ENCODE data around the gene PCDHGA3. TPM values are rescaled to one million over a fixed set of nuclear protein-coding genes. Genes with fewer than 3 reads are reported as not detected.
"Not testable (repeated sequence)": the region's sequence is repeated elsewhere in the genome, so short reads cannot be mapped to it uniquely, and the experiment has no call there.

Gene PCDHGA3
- total RNA-seq, 3 donors from 2014 or later = 0.24 to 2.2 (median 0.43) TPM

DNA sequence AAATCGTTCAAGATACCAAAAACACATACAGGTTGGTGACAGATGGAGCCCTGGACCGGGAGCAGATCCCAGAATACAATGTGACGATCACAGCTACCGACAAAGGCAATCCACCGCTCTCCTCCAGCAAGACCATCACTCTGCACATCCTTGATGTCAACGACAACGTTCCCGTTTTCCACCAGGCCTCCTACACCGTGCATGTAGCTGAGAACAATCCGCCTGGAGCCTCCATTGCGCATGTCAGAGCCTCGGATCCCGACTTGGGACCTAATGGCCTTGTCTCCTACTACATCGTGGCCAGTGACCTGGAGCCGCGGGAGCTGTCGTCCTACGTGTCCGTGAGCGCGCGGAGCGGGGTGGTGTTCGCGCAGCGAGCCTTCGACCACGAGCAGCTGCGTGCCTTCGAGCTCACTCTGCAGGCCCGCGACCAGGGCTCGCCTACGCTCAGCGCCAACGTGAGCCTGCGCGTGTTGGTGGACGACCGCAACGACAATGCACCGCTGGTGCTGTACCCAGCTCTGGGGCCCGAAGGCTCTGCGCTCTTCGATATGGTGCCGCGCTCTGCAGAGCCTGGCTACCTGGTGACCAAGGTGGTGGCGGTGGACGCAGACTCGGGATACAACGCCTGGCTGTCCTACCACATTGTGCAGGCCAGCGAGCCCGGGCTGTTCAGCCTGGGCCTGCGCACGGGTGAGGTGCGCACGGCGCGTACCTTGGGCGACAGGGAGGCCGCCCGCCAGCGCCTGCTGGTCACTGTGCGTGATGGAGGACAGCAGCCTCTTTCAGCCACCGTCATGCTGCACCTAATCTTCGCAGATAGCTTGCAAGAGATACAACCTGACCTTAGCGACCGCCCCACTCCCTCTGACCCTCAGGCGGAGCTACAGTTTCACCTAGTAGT lies 28.2 kb downstream of the PCDHGA3 start:
- Histone ChIP-seq H3K4me1 (ENCODE audit: low read depth) (no peaks in the 10 kb centered on the region), H3K4me3 (no peak overlapping the region), H3K36me3 (ENCODE audit: low read depth) (no peaks in the 10 kb centered on the region), H3K9me3 (peaks cover 83% of the 10 kb centered on the region)
- ATAC-seq (no peak), DNase-seq (no peak)
- intact Hi-C loops (cut with DNase I, micrococcal nuclease) = no loop called here
- TF ChIP-seq, protein P1, sequence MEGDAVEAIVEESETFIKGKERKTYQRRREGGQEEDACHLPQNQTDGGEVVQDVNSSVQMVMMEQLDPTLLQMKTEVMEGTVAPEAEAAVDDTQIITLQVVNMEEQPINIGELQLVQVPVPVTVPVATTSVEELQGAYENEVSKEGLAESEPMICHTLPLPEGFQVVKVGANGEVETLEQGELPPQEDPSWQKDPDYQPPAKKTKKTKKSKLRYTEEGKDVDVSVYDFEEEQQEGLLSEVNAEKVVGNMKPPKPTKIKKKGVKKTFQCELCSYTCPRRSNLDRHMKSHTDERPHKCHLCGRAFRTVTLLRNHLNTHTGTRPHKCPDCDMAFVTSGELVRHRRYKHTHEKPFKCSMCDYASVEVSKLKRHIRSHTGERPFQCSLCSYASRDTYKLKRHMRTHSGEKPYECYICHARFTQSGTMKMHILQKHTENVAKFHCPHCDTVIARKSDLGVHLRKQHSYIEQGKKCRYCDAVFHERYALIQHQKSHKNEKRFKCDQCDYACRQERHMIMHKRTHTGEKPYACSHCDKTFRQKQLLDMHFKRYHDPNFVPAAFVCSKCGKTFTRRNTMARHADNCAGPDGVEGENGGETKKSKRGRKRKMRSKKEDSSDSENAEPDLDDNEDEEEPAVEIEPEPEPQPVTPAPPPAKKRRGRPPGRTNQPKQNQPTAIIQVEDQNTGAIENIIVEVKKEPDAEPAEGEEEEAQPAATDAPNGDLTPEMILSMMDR (IDR thresholded peaks at IDR 0.05) = no peak

DNA sequence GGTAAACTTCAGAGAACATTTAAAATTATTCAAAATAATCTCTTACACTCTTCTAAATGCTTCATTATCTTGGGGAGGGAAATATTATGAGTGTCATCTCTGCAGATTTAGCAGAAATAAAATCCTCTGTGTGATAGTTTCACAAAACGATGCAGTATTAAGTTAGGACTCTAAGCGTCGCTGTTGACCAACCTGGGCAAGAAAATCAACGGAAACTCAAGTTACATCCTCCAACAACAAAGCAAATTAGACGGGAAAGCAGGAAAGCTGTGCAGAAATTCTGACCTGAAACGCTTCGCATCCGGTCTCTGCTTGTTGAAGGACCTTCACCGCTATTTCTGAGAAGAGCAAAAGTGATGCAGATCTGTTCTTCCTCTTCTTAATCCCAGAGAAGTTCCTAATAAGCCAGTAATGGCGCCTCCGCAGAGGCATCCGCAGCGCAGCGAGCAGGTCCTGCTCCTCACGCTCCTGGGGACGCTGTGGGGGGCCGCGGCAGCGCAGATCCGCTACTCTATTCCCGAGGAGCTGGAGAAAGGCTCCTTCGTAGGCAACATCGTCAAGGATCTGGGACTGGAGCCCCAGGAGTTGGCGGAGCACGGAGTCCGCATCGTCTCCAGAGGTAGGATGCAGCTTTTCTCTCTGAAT lies 30.2 kb downstream of the PCDHGA3 start, which contains the start of gene PCDHGA6:
Gene PCDHGA6 (plus strand): TSS at position 219 of the 645 bp plus-strand sequence. CDS start 193 bp downstream, at position 412.
- H3K4me1 ChIP-seq (ENCODE audit: low read depth) = no peaks in the 10 kb centered on the region
- no peaks in the 10 kb centered on the region for H3K36me3 ChIP-seq (ENCODE audit: low read depth)
- ATAC-seq (no peak), DNase-seq (no peak)
- peaks cover 88% of the 10 kb centered on the region for H3K9me3 ChIP-seq
- intact Hi-C loops (cut with DNase I, micrococcal nuclease) = no loop called here
- TF ChIP-seq, protein P1 (IDR thresholded peaks at IDR 0.05) = no peak
- no peak within 1 kb of the TSS for H3K4me3 ChIP-seq

DNA sequence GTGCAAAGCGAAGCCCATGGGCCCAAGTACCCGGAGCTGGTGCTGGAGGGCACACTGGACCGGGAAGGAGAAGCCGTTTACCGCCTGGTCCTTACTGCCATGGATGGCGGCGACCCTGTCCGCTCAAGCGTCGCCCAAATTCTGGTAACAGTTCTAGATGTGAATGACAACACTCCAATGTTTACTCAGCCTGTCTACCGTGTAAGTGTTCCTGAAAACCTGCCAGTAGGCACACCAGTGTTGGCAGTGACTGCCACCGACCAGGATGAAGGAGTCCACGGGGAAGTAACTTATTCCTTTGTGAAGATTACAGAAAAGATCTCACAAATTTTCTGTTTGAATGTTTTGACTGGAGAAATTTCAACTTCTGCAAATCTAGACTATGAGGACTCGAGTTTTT lies 31.0 kb downstream of the PCDHGA3 start:
- no peaks in the 10 kb centered on the region for H3K4me1 ChIP-seq (ENCODE audit: low read depth)
- TF ChIP-seq, protein P1 (IDR thresholded peaks at IDR 0.05) = no peak
- H3K9me3 ChIP-seq = peaks cover 83% of the 10 kb centered on the region
- intact Hi-C loops (cut with DNase I, micrococcal nuclease) = no loop called here
- H3K4me3 ChIP-seq = no peak overlapping the region
- no peaks in the 10 kb centered on the region for H3K36me3 ChIP-seq (ENCODE audit: low read depth)
- no peak for DNase-seq
- no peak for ATAC-seq

DNA sequence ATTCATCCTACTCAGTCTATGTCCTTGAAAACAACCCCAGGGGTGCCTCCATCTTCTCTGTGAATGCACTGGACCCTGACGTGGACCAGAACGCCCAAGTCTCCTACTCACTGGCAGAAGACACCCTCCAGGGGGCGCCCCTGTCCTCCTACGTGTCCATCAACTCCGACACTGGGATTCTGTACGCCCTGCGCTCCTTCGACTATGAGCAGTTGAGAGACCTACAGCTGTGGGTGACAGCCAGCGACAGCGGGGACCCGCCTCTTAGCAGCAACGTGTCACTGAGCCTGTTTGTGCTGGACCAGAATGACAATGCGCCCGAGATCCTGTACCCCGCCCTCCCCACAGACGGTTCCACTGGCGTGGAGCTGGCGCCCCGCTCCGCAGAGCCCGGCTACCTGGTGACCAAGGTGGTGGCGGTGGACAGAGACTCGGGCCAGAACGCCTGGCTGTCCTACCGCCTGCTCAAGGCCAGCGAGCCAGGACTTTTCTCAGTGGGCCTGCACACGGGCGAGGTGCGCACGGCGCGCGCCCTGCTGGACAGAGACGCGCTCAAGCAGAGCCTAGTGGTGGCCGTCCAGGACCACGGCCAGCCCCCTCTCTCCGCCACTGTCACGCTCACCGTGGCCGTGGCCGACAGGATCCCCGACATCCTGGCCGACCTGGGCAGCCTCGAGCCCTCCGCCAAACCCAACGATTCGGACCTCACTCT lies 32.0 kb downstream of the PCDHGA3 start:
- intact Hi-C loops (cut with DNase I, micrococcal nuclease); H3K4me3 ChIP-seq; DNase-seq; H3K36me3 ChIP-seq (ENCODE audit: low read depth); ATAC-seq; H3K4me1 ChIP-seq (ENCODE audit: low read depth): not testable (repeated sequence)
- peaks cover 81% of the 10 kb centered on the region for H3K9me3 ChIP-seq

DNA sequence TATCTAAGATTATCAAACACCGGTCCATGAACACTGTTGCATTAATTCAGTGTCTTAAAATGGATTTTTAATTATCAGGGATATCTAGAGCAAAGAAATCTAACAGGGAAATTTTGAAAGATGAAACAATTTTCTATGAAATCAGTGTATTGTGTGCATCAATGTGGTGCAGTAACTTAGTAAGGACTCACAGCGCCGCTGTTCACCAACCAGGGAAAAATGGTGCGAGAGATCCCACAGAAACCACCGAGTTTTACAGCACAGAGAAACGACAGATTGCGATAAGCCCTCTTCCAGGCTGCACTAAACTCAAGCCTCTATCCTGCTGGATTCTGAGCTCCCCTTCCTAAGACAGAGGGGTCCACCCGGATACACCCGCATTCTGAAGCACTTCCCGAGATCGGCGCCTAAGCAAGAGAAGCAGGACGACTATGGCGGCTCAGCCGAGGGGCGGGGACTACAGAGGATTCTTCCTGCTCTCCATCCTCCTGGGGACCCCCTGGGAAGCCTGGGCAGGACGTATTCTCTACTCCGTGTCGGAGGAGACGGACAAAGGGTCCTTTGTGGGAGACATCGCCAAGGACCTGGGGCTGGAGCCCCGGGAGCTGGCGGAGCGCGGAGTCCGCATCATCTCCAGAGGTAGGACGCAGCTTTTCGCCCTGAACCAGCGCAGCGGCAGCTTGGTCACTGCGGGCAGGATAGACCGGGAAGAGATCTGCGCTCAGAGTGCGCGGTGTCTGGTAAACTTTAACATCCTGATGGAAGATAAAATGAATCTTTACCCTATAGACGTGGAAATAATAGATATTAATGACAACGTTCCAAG lies 39.1 kb downstream of the PCDHGA3 start, which contains the start of gene PCDHGA7:
Gene PCDHGA7 (plus strand): TSS at position 274 of the 826 bp plus-strand sequence. CDS start 158 bp downstream, at position 432.
- ATAC-seq (peak; percentile 22), DNase-seq (no peak)
- Histone ChIP-seq H3K4me1 (ENCODE audit: low read depth) (no peaks in the 10 kb centered on the region), H3K9me3 (peaks cover 77% of the 10 kb centered on the region), H3K36me3 (ENCODE audit: low read depth) (no peaks in the 10 kb centered on the region), H3K4me3 (no peak within 1 kb of the TSS)
- TF ChIP-seq, protein P1 (IDR thresholded peaks at IDR 0.05) = no peak
- intact Hi-C loops (cut with DNase I, micrococcal nuclease) = no loop called here
